ENCODE measurements around the gene ZMPSTE24.

The ZMPSTE24 gene

DNA sequence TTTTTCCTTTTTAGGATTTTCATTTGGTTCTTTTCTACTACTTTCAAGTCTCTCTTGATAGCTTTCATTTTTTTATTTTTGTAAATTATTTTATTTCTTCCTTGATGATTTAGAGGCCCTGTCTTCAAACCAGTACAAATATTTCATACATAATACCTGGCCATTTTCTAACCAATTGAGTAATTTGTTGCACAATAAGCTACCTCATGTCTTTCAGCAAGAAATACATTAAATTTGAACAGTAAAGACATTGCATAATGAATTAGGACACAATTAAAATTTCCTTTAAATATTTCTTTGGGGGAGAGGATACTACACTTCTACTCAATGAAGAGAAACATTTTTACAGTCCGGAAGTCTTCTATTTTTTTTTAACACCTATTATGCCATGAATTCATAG, 74.7 kb downstream of the ZMPSTE24 start:
- ATAC-seq, result no peak
- no peak for TF ChIP-seq ISL1 (CRISPR knock-in tag; IDR thresholded peaks at IDR 0.05)
- TF ChIP-seq, protein P1, sequence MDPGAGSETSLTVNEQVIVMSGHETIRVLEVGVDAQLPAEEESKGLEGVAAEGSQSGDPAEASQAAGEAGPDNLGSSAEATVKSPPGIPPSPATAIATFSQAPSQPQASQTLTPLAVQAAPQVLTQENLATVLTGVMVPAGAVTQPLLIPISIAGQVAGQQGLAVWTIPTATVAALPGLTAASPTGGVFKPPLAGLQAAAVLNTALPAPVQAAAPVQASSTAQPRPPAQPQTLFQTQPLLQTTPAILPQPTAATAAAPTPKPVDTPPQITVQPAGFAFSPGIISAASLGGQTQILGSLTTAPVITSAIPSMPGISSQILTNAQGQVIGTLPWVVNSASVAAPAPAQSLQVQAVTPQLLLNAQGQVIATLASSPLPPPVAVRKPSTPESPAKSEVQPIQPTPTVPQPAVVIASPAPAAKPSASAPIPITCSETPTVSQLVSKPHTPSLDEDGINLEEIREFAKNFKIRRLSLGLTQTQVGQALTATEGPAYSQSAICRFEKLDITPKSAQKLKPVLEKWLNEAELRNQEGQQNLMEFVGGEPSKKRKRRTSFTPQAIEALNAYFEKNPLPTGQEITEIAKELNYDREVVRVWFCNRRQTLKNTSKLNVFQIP (CRISPR knock-in tag; IDR thresholded peaks at IDR 0.05; ENCODE audit: borderline replicate concordance, low read depth), result no peak
- no peak for TF ChIP-seq TCF4 (CRISPR knock-in tag; IDR thresholded peaks at IDR 0.05; ENCODE audit: borderline replicate concordance)
- no peak for TF ChIP-seq ARNTL (CRISPR knock-in tag; IDR thresholded peaks at IDR 0.05; ENCODE audit: borderline replicate concordance, low read depth)
- TF ChIP-seq ZNF565 (CRISPR knock-in tag; conservative IDR thresholded peaks at IDR 0.05; ENCODE audit: low read depth), result no peak
- TF ChIP-seq, protein P2, sequence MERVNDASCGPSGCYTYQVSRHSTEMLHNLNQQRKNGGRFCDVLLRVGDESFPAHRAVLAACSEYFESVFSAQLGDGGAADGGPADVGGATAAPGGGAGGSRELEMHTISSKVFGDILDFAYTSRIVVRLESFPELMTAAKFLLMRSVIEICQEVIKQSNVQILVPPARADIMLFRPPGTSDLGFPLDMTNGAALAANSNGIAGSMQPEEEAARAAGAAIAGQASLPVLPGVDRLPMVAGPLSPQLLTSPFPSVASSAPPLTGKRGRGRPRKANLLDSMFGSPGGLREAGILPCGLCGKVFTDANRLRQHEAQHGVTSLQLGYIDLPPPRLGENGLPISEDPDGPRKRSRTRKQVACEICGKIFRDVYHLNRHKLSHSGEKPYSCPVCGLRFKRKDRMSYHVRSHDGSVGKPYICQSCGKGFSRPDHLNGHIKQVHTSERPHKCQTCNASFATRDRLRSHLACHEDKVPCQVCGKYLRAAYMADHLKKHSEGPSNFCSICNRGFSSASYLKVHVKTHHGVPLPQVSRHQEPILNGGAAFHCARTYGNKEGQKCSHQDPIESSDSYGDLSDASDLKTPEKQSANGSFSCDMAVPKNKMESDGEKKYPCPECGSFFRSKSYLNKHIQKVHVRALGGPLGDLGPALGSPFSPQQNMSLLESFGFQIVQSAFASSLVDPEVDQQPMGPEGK (CRISPR knock-in tag; IDR thresholded peaks at IDR 0.05; ENCODE audit: borderline replicate concordance), result no peak
- TF ChIP-seq ZC3H10 (CRISPR knock-in tag; IDR thresholded peaks at IDR 0.05), result no peak
- no peak for TF ChIP-seq ESRRG (CRISPR knock-in tag; IDR thresholded peaks at IDR 0.05)
- TF ChIP-seq, protein P3, sequence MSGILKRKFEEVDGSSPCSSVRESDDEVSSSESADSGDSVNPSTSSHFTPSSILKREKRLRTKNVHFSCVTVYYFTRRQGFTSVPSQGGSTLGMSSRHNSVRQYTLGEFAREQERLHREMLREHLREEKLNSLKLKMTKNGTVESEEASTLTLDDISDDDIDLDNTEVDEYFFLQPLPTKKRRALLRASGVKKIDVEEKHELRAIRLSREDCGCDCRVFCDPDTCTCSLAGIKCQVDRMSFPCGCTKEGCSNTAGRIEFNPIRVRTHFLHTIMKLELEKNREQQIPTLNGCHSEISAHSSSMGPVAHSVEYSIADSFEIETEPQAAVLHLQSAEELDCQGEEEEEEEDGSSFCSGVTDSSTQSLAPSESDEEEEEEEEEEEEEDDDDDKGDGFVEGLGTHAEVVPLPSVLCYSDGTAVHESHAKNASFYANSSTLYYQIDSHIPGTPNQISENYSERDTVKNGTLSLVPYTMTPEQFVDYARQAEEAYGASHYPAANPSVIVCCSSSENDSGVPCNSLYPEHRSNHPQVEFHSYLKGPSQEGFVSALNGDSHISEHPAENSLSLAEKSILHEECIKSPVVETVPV (CRISPR knock-in tag; IDR thresholded peaks at IDR 0.05), result no peak

DNA sequence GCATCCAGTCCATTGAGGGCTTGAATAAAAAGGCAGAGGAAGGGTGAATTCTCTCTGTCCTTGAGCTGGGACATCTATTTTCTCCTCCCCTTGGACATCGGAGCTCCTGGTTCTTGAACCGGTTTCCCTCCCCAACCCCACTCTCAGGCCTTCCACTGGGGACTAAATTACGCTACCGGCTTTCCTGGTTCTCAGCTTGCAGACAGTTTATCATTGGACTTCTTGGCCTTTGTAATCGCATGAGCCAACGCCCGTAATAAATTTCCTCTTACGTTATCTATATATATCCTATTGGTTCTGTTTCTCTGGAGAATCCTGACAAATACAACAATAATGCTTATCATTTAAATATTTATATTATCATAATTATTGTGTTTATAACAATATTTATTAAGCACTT, 79.4 kb downstream of the ZMPSTE24 start:
- no peak for ATAC-seq
- no peak for TF ChIP-seq ZC3H10 (CRISPR knock-in tag; IDR thresholded peaks at IDR 0.05)
- TF ChIP-seq TSHZ2 (CRISPR knock-in tag; IDR thresholded peaks at IDR 0.05), result no peak
- TF ChIP-seq, protein P1 (CRISPR knock-in tag; IDR thresholded peaks at IDR 0.05; ENCODE audit: borderline replicate concordance, low read depth), result no peak
- no peak for TF ChIP-seq ESRRG (CRISPR knock-in tag; IDR thresholded peaks at IDR 0.05)
- TF ChIP-seq, protein P2 (CRISPR knock-in tag; IDR thresholded peaks at IDR 0.05; ENCODE audit: borderline replicate concordance), result no peak
- no peak for TF ChIP-seq ZNF8 (CRISPR knock-in tag; IDR thresholded peaks at IDR 0.05)
- TF ChIP-seq, protein P3 (CRISPR knock-in tag; IDR thresholded peaks at IDR 0.05), result no peak
- no peak for TF ChIP-seq ARNTL (CRISPR knock-in tag; IDR thresholded peaks at IDR 0.05; ENCODE audit: borderline replicate concordance, low read depth)
- TF ChIP-seq TCF4 (CRISPR knock-in tag; IDR thresholded peaks at IDR 0.05; ENCODE audit: borderline replicate concordance), result no peak
- TF ChIP-seq TOX (CRISPR knock-in tag; IDR thresholded peaks at IDR 0.05; ENCODE audit: borderline replicate concordance), result no peak
- TF ChIP-seq OSR1 (CRISPR knock-in tag; IDR thresholded peaks at IDR 0.05), result no peak
- no peak for TF ChIP-seq CSDC2 (CRISPR knock-in tag; IDR thresholded peaks at IDR 0.05)
- TF ChIP-seq ISL1 (CRISPR knock-in tag; IDR thresholded peaks at IDR 0.05), result no peak
- no peak for TF ChIP-seq RARB (CRISPR knock-in tag; IDR thresholded peaks at IDR 0.05)
- TF ChIP-seq PPARA (CRISPR knock-in tag; IDR thresholded peaks at IDR 0.05; ENCODE audit: borderline replicate concordance), result no peak
- TF ChIP-seq SNAI2 (CRISPR knock-in tag; IDR thresholded peaks at IDR 0.05), result no peak
- TF ChIP-seq ZNF70 (CRISPR knock-in tag; IDR thresholded peaks at IDR 0.05), result no peak
